Immature natural killer cell (primary cell): ENCODE results near the gene PRDM11. TPM values are rescaled to one million over a fixed set of nuclear protein-coding genes. Genes with fewer than 3 reads are reported as not detected.

Experiments
- DNase-seq, 3 donors: peaks; one replicate each; pipeline ENCODE4 v3.0.0; 2022; ENCODE audit warnings: mixed read lengths in 1 of 3
- H3K27ac Mint-ChIP-seq, 6 donors: one replicate each; pipeline ENCODE4 v1.8.0; 2020; ENCODE audit warnings: mixed read lengths in 6 of 6, mild to moderate bottlenecking in 5 of 6, inconsistent platforms in 4 of 6, moderate library complexity in 3 of 6
- H3K27me3 Mint-ChIP-seq, 3 donors: one replicate each; pipeline ENCODE4 v1.8.0; 2020 to 2021; ENCODE audit warnings: low read depth in 3 of 3, mild to moderate bottlenecking in 3 of 3, mixed read lengths in 3 of 3, moderate library complexity in 3 of 3, inconsistent platforms in 1 of 3
- H3K36me3 Mint-ChIP-seq, 3 donors: one replicate each; pipeline ENCODE4 v1.8.0; 2020; ENCODE audit warnings: mixed read lengths in 3 of 3, inconsistent platforms in 2 of 3, mild to moderate bottlenecking in 2 of 3
- H3K4me1 Mint-ChIP-seq, 2 donors: one replicate each; pipeline ENCODE4 v1.8.0; 2020; ENCODE audit warnings: inconsistent platforms in 2 of 2, mild to moderate bottlenecking in 2 of 2, mixed read lengths in 2 of 2, moderate library complexity in 1 of 2
- H3K4me3 Mint-ChIP-seq, 5 donors: one replicate each; pipeline ENCODE4 v1.8.0; 2020; ENCODE audit warnings: mild to moderate bottlenecking in 5 of 5, mixed read lengths in 5 of 5, inconsistent platforms in 3 of 5, moderate library complexity in 3 of 5
- H3K9me3 Mint-ChIP-seq, 6 donors: one replicate each; pipeline ENCODE4 v1.8.0; 2020; ENCODE audit warnings: mild to moderate bottlenecking in 6 of 6, mixed read lengths in 6 of 6, inconsistent platforms in 4 of 6, moderate library complexity in 3 of 6
- polyA plus RNA-seq, 3 donors: library from polyadenylated mRNA; unstranded; fragments of 300-500 nt; fragmentation: Illumina TruSeq; gene quantifications; one replicate each; pipeline ENCODE4 v1.2.3, GENCODE V29; 2021

The PRDM11 gene
- polyA plus RNA-seq, 3 donors from 2014 or later, result 0.84 to 1.2 (median 0.94) TPM

DNA sequence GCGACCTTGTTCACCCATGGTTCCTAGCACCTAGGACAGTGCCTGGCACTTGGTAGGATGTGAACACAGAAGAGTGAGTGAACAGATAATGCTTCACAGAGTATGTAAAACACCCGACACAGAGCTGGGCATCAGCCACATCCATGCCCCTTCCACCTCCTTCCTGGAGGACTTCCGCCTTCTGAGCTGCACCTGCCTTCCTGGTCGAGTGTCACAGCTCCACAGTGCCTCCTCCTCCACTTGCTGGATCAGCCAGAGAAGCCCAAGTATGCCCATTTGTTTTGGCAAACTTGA, 20.1 kb downstream of the PRDM11 start:
- no peaks in the 10 kb centered on the region for H3K36me3 Mint-ChIP-seq
- H3K4me3 Mint-ChIP-seq, result no peak overlapping the region

DNA sequence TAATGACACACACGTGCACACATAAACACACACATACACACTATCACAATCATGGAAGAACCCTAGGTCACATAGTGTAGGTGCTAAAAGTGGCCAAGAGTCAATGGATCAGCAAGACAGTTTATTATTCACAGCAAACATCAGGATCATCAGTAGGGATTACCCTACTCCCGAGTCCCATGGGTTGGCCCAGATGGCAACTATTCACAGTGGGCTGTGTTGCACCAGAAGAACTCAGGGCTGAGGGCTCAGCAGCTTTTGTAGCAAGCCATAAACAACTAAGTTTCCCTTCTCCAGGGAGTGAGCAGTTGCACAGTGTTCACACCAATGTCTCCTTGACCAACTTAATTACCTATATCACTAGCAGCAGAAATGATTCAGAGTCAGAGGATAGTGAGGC, 20.8 kb downstream of the PRDM11 start:
- Mint-ChIP-seq H3K27me3 (peaks cover 0 to 4% (median 0%) of the 10 kb centered on the region in 3 donors), H3K9me3 (no peaks in the 10 kb centered on the region)

More for the DNA sequence above, 20.1 kb downstream of the PRDM11 start:
- Mint-ChIP-seq H3K9me3 (no peaks in the 10 kb centered on the region), H3K27me3 (peaks cover 0 to 4% (median 2%) of the 10 kb centered on the region in 3 donors), H3K4me1 (peaks cover 23 to 31% of the 10 kb centered on the region in 2 donors), H3K27ac (no peak overlapping the region)
- DNase-seq, result no peak

DNA sequence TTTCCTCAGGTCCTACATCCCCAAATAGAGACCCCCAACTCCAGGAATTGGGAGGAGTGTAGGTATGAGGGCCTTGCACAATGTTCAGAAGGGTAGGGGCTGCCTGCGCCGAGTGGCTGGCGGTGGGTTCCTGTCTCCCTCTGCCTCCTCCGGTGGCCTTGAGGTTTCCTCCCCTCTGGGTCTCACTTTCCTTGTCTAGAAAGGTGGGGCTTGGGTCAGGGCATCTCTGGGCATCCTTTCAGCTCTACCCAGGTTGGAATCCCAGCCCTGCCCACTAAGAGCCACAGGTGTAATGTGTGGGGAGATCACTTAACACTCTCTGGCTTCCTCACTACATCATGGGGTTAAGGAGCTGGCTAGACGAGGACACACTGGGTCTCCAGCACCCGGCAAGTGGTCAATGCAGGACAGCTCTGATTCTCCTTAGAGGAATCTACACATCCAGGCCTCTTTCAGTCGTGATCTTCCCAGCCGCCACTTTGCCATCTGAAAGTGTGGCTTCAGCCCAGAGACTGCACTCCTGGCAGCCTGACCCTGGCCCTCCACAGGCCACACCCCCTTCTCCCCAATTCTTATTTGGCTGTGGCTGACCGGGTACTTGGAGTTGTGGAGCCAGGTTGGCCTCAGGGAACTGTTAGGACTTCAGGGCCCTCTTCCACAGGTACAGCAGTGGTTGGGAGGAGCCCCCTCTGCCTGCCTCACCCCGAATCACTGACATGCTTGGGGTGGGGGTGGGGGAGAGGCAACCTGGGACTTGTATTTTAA, 22.1 kb downstream of the PRDM11 start:
- H3K36me3 Mint-ChIP-seq, result no peaks in the 10 kb centered on the region
- DNase-seq, result no peak
- H3K9me3 Mint-ChIP-seq, result no peaks in the 10 kb centered on the region
- H3K4me1 Mint-ChIP-seq, result peaks cover 20 to 25% of the 10 kb centered on the region in 2 donors
- peaks cover 0 to 1% (median 0%) of the 10 kb centered on the region in 3 donors for H3K27me3 Mint-ChIP-seq
- no peak overlapping the region for H3K27ac Mint-ChIP-seq
- no peak overlapping the region for H3K4me3 Mint-ChIP-seq

More for the DNA sequence above, 20.8 kb downstream of the PRDM11 start:
- Mint-ChIP-seq H3K4me3 (no peak overlapping the region), H3K27ac (no peak overlapping the region), H3K36me3 (no peaks in the 10 kb centered on the region), H3K4me1 (peaks cover 25 to 31% of the 10 kb centered on the region in 2 donors)
- no peak for DNase-seq

DNA sequence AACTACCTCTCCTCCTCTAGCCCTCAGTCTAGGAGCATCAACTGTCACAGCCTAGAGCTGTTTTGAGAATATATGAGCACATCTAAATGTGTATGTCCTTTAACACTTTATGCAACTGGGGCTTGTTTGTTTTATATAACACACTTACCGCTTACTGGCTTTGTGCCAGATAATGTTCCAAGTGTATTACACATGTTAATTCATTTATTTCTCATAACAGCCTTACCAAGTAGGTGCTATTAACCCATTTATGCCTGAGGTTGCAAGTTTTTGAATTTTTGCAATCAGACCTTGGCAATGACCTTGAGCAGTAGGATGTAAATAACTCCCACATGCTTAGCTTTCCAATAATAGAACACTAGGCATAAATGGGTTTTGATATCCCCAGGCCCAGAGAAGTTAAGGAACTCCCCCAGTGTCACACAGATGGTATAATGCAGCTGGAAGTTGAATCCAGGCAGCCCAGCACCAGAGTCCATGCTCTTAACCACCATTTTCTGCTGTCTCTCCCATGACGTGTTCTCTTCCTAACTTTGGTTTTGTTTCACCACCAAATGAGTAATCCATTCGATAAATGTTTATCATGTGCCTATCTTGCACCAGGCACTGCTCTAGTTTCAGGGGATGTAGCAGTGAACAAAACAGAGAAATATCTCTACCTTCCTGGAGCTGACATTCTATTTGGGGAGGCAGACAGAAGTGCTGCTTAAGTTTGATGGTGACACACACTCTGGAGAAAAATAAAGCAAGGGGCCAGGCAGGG, 23.1 kb downstream of the PRDM11 start:
- Mint-ChIP-seq H3K4me3 (no peak overlapping the region), H3K27ac (no peak overlapping the region), H3K27me3 (peaks cover 0 to 1% (median 0%) of the 10 kb centered on the region in 3 donors), H3K36me3 (no peaks in the 10 kb centered on the region), H3K9me3 (no peaks in the 10 kb centered on the region), H3K4me1 (peaks cover 17 to 25% of the 10 kb centered on the region in 2 donors)
- no peak for DNase-seq

DNA sequence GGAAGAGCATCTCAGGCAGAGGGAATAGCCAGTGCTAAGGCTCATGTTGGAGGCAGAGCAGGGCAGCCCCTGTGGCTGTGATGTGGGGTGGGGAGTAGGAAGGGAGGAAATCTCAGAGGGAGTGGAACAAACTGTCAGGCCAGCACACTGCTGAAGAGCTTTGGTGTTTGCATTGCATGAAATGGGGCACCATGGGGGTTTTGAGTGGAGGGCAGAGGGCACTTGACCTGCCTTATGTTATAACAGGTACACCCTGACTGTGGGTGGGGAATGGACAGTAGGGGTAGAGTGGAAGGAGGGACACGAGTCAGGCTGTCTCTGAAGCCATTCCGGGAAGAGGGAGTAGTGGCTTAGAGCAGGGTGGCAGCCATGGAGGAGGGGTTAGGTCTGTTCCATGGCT, 24.0 kb downstream of the PRDM11 start:
- Mint-ChIP-seq H3K9me3 (no peaks in the 10 kb centered on the region), H3K27me3 (peaks cover 0 to 2% (median 0%) of the 10 kb centered on the region in 3 donors), H3K27ac (no peak overlapping the region), H3K36me3 (no peaks in the 10 kb centered on the region), H3K4me1 (peaks cover 17 to 25% of the 10 kb centered on the region in 2 donors), H3K4me3 (no peak overlapping the region)
- DNase-seq, result no peak

DNA sequence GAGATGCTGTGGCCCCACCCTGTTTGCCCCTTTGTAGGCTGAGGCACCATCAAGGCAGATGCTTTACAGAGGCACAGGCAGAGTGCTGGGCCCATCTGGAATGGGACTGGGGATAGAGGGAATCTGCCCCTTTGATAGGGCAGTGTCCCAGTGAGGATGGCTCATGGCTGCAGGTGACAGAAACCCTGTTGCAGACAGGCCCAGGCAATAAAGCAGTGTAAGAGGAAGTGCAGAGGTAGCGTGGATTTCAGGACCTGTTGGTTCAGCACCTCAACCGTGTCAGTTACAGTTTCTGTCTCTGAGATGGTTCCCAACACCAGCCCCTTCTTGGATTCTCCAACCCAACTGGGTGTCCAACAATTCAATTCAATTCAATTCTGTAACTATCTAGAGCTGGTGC, 25.1 kb downstream of the PRDM11 start:
- Mint-ChIP-seq H3K4me1 (peaks cover 17 to 25% of the 10 kb centered on the region in 2 donors), H3K27ac (no peak overlapping the region), H3K36me3 (no peaks in the 10 kb centered on the region), H3K27me3 (peaks cover 0 to 2% (median 0%) of the 10 kb centered on the region in 3 donors), H3K4me3 (no peak overlapping the region), H3K9me3 (no peaks in the 10 kb centered on the region)
- no peak for DNase-seq

DNA sequence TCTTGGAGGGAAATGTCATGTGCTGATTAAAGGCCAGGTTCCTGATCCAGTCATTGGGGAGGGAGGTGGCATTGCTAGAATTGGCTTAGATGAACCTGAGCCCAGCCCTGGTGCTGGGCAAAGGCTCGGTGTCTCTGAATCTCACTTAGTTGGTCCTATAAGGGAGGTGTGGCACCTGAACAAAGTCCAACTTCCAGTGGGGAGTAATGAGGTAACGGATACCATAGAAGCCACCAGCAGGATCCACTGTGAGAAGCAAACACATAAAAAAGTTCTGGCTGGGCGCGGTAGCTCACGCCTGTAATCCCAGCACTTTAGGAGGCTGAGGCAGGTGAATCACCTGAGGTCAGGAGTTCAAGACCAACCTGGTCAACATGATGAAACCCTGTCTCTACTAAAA, 26.6 kb downstream of the PRDM11 start:
- H3K27me3 Mint-ChIP-seq, result peaks cover 0 to 2% (median 2%) of the 10 kb centered on the region in 3 donors
- H3K36me3 Mint-ChIP-seq, result no peaks in the 10 kb centered on the region
- peaks cover 13 to 17% of the 10 kb centered on the region in 2 donors for H3K4me1 Mint-ChIP-seq
- no peak overlapping the region for H3K4me3 Mint-ChIP-seq
- no peak overlapping the region for H3K27ac Mint-ChIP-seq
- no peak for DNase-seq
- no peaks in the 10 kb centered on the region for H3K9me3 Mint-ChIP-seq

DNA sequence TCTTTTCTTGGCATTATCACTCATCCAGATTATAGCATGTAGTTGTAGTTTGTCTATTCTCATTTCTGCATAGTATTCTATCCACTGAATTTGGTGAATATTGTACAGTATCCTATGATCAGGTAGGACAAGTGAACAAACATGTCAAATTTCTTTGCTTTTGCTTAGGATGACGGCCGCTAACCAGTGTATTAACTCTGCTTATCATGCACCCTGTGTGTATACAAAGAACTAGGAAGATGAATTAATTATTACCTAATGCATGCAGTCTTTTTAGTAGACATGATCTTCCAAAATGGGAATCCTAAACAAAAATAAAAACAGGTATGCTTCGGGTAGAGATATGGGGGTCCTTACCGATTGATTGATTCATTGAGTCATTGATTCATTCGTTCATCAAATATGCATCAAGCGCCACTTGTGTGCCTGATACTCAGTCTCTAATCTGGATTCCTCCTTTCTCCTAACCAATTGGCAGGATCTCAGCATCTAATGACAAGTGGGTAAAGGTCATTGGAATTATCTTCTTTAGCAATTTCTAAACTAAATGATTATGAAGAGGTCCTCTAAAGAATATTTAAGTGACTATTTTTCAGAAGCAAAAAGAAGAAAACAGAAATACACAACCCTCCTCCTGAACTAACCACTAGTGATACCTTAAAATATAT, 27.9 kb downstream of the PRDM11 start:
- no peak overlapping the region for H3K4me3 Mint-ChIP-seq
- peaks cover 2 to 13% (median 3%) of the 10 kb centered on the region in 3 donors for H3K27me3 Mint-ChIP-seq
- H3K9me3 Mint-ChIP-seq, result no peaks in the 10 kb centered on the region
- H3K4me1 Mint-ChIP-seq, result peaks cover 11 to 23% of the 10 kb centered on the region in 2 donors
- DNase-seq, result no peak
- no peaks in the 10 kb centered on the region for H3K36me3 Mint-ChIP-seq
- no peak overlapping the region for H3K27ac Mint-ChIP-seq

DNA sequence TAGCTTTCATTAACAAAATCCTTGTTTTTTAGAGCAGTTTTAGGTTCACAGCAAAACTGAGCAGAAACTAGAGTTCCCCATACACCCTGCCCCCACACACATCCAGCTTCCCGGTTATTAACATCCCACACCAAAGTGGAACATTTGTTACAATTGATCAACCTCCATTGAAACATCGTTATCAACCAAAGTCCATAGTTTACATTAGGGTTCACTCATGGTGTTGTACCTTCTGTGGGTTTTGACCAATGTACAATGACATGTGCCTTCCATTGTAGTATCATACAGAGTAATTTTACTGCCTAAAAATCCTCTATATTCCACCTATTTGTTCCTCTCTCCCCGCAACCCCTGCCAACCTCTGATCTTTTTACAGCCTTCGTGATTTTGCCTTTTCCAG, 28.5 kb downstream of the PRDM11 start:
- no peak overlapping the region for H3K27ac Mint-ChIP-seq
- peaks cover 14 to 23% of the 10 kb centered on the region in 2 donors for H3K4me1 Mint-ChIP-seq
- H3K27me3 Mint-ChIP-seq, result peaks cover 3 to 13% (median 4%) of the 10 kb centered on the region in 3 donors
- no peak for DNase-seq
- H3K9me3 Mint-ChIP-seq, result no peaks in the 10 kb centered on the region
- no peaks in the 10 kb centered on the region for H3K36me3 Mint-ChIP-seq
- no peak overlapping the region for H3K4me3 Mint-ChIP-seq

DNA sequence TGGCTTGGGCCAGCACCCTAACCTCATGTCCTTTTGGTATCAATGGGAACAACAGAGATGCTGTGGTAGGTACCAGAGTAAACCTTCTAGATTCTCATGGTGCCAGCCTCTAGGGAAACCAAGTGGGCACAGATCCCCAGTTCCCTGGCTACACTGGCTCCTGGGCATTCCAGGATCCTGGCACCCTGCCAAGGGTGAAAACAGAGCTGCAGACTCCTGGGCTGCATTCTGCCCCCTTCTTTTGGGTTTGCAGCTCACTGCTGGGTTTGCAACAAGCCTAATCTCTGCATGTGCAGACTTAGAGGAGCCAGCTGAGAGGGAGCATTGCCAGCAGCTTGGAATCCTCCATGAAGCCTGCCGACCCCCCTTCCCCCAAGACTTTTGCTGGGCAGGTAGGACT, 30.6 kb downstream of the PRDM11 start:
- DNase-seq, result no peak
- Mint-ChIP-seq H3K4me1 (peaks cover 10 to 16% of the 10 kb centered on the region in 2 donors), H3K27me3 (peaks cover 3 to 13% (median 5%) of the 10 kb centered on the region in 3 donors)

DNA sequence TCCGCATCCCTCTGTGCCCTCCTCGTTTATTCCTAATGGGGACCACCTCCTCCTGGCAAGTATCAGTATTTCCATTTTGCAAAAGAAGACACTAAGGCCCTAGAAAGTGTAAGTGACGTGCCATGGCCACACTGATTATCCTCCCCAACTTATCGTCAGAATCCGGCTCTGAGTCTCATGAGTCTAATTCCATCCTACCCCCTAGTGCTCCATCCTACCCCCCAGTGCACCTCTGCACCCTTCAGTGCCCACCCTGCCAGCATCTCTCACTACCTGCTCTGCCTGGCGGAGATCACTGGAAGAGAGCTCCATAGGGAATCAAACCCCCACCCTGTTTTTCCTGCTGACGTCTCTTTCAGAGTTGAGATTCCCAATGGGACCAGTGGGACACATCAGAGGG, 31.8 kb downstream of the PRDM11 start:
- Mint-ChIP-seq H3K9me3 (no peaks in the 10 kb centered on the region), H3K4me3 (no peak overlapping the region), H3K27me3 (peaks cover 3 to 13% (median 6%) of the 10 kb centered on the region in 3 donors), H3K4me1 (peaks cover 10 to 16% of the 10 kb centered on the region in 2 donors), H3K27ac (no peak overlapping the region), H3K36me3 (no peaks in the 10 kb centered on the region)
- DNase-seq, result no peak

More for the DNA sequence above, 30.6 kb downstream of the PRDM11 start:
- H3K36me3 Mint-ChIP-seq, result no peaks in the 10 kb centered on the region
- no peak overlapping the region for H3K27ac Mint-ChIP-seq
- H3K9me3 Mint-ChIP-seq, result no peaks in the 10 kb centered on the region
- H3K4me3 Mint-ChIP-seq, result no peak overlapping the region

DNA sequence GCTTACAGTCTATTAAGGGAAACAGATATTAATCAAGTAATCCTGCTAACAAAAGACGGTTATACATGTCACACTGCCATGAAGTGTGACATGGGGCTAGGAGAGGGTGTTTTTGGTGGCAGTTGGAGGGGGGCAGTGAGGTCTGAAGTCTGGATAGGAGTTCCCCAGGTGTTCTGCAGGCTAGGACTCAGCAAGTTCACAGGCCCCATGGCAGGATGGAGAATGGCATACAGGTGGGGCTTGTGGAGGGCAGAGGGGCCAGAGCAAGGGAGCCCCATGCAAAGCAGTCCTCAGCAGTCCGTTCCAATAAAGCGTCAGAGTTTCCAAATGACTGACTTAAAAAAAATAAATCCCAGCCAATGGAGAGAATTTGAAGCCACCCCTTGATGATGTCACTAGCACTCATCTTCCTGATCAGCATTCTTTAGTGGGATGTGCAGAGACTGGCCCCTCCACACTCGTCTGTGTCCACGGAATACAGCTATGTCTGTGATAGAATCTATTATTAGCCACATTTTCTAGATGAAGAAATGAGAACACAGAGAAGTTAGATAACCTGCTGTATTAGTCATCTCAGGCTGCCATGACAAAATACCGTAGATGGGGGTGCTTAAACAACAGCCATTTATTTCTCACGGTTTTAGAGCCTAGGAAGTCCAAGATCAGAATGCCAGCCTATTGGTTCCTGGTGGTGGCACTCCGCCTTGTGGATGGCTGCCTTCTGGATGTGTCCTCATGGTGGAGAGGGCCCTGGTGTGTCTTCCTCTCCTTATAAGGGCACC, 32.6 kb downstream of the PRDM11 start:
- H3K4me3 Mint-ChIP-seq, result peak overlapping the region; percentile 30 to 85 (median 53)
- no peaks in the 10 kb centered on the region for H3K9me3 Mint-ChIP-seq
- H3K36me3 Mint-ChIP-seq, result no peaks in the 10 kb centered on the region
- peaks cover 3 to 13% (median 6%) of the 10 kb centered on the region in 3 donors for H3K27me3 Mint-ChIP-seq
- H3K4me1 Mint-ChIP-seq, result peaks cover 10 to 16% of the 10 kb centered on the region in 2 donors
- no peak overlapping the region for H3K27ac Mint-ChIP-seq
- DNase-seq, result no peak

DNA sequence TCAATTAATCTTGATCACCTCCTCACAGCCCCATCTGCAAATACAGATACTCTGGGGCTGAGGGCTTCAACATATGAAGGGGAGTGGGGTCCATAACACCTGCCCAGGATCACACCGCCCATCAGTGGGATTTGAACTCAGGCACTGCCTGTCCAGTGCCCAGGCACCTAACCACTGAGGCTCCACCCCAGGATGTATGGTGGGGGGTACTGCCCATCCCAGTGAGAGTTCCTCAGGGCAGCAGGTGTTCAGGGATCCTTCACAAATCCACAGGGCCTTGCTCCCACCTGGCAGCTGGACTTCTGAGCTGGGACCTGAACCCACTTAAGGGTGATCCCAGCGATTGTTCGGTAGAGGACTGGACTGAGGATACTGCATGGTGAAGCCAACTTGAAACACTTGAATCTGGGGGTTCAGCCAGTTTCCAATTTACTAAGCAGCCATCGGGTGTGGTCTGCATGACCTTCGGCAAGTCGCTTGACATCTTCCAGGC, 33.3 kb downstream of the PRDM11 start:
- Mint-ChIP-seq H3K4me3 (peak overlapping the region; percentile 74 to 87 (median 85)), H3K36me3 (no peaks in the 10 kb centered on the region), H3K4me1 (peaks cover 10 to 16% of the 10 kb centered on the region in 2 donors), H3K27ac (no peak overlapping the region), H3K9me3 (no peaks in the 10 kb centered on the region), H3K27me3 (peaks cover 3 to 13% (median 6%) of the 10 kb centered on the region in 3 donors)
- DNase-seq, result no peak
